GM18858 (cell line): ENCODE data around the gene MOB1B.
"Not testable (repeated sequence)": the region's sequence is repeated elsewhere in the genome, so short reads cannot be mapped to it uniquely, and the experiment has no call there.

Experiments used
- ATAC-seq: cut with Tn5 transposase; IDR thresholded peaks from one replicate; pipeline ENCODE4 v1.9.1; 2021; ENCODE audit not compliant: unreplicated experiment

Gene MOB1B

DNA sequence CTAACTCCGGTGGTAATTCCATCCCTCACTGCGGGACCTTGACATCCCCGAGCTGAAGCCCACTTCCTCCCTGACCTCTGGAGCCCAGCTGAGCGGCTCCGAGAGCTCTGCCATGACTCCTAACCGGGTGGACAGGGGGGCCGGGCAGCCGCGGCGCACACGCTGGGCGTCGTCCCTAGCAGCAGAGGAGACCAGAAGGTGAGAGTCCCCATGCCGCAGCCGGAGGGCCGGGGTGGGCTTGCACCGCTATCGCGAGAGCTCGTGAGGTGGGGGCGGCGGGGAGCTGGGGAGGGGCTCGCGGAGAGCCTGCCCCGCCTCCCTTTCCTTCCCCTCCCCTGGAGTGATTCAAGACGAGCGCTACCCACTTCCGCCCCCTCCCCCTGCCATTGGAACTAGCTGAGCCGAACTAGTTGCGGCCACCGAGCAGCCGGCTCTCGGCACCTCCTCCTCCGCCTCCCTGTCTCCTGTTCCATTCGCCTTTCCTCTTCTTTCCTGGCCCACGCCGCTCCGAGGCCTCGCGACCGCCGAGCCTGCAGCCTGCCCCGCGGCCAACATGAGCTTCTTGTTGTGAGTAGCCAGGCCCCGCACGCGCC, at the start of gene MOB1B:
MOB1B (plus strand) TSS at position 386 of the 593 bp plus-strand sequence; CDS start at position 554, 168 bp downstream.
- ATAC-seq, result peak; percentile 88

DNA sequence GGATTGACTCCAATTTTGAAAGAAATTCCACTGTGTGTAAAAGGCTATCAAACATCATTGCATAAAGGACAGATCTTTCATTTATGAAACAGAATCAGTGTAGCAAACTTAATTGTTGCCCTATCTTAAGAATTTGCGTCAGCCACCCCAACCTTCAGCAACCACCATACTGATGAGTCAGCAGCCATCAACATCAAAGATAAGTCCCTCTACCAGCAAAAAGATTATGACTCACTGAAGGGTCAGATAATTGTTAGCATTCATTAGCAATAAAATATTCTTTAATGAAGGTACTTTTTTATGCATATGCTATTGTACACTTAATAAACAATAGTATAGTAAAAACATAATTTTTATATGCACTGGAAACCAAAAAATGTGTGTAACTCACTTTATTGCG, 46.7 kb upstream of the MOB1B start:
- ATAC-seq, result no peak

DNA sequence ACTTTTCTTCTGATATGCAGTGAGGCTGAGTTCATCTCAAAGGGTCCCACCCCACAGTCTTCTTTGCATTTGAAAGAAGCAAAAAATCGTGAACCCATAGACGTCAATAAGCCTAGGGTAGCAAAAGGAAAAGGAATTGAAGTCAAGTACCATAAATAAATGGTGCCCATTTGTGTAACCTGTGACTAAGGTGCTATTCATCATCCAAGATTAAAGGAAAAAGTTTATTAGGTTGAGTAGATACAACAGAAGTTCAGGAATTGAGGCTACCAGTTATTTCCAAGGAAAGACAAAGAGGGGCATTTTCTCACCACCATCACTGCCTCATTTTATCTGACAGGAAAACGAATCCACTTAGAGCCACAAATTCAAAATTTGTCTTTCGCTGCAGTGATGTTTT, 43.7 kb upstream of the MOB1B start:
- no peak for ATAC-seq

DNA sequence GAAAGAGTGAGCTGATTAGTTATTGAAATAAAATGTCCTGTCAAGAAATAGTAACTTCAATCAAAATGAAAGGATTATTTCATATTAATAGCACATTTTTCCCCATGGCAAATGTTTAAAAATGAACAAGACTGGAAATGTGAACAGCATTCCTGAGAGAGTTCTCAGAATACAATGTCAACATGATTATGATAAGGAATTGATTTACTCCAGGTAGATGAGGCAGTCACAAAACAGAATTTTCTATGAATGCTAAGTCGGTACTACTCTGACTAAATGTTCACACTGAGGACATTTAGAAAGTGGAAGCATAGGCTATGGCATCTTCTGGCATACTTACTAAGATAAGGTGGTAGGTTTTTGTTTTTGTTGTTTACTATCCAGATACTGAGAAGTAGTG, 43.1 kb upstream of the MOB1B start:
- ATAC-seq, result no peak

DNA sequence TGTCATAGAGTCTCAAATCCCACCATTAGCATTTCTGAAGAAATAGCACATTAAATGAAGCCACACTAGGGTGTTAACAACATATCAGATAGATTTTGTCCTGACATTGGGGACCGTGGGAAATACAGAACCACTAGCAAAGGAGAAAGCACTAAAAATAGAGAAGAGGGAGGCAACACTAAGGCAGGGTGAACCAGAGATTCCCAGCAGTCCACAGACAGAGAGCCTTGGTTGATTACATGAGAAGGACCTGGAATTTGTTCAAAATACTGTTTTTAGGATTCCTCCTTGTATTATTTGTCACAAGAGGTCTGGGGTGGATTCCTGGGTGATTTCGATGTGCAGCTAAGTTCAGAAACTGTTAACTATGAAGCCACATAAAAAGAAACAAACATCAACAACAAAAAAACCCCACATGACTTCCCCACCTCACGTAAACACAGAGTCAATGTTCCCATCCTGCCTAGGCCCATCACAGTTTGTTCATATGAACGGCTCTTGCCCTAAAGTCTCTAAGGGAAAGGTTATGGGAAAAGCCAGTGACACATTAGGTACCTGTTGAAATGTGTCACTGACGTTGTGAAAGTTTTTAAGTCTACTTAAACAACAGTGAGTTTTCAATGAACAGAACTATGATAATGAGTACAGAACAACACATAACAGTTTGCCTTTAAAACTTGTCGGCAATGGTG, 38.9 kb upstream of the MOB1B start:
- peak; percentile 73 for ATAC-seq

DNA sequence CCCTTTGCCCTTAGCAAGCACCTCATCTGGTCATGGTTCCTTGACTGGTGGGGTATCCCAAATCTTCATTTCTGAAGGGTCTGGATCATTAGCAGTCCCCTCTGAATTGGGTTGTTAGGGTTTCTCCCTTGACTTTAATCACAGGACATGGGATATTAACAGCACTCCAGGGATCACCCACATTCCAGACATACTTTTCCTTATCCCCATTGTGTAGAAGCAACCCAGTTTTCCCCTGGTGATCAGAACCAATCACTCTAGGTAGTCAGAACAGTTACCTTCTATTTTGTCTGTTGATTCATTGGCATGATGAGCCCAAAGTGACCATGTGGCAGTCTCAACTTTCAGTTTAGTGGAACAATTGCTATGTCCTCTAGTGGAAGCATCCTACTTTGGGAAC, 33.4 kb upstream of the MOB1B start:
- no peak for ATAC-seq

DNA sequence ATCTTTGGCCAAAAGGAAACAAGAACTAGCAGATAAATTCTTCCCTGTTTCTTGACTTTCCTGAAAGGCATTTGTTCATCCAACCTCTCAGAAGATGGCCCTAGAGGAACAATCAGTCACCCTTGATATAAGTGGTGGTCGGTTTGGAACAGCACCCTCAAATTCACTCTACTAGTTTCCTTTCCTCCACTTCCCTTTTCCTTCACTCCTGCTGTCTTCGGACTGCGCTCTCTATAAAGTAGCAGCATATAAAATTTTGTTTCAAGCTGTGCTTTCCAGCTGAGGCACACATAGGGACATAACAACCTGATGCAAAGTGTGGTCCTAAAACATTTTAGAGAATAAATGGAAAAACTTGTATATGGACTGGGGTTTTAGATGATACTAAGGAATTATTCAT, 29.0 kb upstream of the MOB1B start:
- ATAC-seq, result no peak

DNA sequence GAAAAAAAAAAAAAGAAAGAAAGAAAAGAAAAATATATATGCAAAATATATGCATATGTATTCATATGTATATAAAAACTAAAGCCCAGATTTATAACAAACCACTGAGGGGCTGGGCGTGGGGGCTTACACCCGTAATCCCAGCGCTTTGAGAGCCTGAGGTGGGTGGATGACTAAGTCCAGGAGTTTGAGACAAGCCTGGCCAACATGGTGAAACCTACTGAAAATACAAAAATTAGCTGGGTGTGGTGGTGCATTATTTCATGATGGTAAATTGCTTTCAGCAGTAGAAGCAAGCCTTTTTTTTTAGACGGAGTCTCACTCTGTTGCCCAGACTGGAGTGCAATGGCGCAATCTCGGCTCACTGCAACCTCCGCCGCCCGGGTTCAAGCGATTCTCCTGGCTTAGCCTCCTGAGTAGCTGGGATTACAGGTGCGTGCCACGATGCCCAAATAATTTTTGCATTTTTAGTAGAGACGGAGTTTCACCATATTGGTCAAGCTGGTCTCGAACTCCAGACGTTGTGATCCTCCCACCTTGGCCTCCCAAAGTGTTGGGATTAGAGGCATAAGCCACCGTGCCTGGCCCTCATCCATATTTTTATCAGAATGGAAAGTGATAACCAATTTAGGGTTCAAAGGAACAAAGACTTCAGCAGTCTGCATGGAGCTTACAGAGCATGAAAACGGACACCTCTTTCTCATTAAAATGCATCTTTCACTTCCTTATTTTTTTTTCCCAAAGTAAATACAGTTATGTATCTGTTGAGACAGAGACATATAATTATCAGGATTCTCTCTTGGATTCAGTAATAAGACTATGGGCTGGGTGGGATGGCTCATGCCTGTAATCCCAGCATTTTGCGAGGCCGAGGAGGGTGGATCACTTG, 27.7 kb upstream of the MOB1B start:
- ATAC-seq, result peak; percentile 70

DNA sequence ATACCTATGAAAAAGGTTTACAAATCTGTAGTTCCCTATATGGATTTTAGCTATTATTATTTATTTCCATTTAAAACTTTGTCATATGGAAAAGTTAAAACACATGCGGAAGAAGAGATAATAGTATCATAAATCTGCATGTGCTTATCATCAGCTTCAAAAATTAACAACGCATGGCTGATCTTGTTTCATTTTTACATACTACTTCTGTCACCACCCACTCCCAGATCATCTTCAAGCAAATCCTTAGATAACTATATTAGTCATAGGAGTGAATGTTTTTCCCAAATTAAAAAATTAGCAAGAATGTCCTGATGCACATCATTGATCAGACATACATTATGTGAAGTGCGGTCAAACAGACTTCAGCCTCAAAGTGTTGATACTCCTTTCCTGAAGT, 24.6 kb upstream of the MOB1B start:
- ATAC-seq, result no peak

DNA sequence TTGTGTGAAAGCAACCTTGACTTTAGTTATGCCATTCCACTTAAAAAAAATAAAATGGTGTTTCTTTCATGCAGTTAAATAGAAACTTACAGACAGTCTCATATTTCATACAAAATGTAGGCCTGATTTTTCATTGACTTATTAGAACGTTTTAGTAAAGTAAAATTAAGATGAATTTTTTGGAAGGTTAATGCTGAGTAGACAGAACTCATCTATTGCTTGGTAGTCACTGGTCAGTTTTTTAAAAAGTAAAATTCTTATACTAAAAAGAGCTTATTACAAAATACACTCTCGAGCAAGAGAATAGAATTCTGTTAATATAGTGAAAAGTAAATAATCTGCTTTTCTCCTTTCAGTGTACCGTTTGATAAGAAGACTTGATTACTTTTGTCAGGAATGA, 21.4 kb upstream of the MOB1B start:
- no peak for ATAC-seq

DNA sequence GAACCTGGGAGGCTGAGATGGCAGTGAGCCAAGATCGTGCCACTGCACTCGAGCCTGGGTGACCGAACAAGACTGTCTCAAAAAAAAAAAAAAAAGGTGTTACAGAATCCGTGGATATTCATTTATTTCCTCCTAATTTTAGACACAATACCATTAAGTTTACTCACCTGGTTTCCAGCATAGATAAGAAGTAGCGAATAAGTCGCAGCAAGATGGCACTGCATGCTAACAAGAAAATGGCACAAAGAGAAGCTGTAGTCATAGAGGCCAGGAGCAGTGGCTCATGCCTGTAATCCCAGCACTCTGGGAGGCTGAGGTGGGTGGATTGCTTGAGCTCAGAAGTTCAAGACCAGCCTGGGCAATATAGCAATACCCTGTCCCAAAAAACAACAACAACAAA, 17.0 kb upstream of the MOB1B start:
- ATAC-seq, result no peak

DNA sequence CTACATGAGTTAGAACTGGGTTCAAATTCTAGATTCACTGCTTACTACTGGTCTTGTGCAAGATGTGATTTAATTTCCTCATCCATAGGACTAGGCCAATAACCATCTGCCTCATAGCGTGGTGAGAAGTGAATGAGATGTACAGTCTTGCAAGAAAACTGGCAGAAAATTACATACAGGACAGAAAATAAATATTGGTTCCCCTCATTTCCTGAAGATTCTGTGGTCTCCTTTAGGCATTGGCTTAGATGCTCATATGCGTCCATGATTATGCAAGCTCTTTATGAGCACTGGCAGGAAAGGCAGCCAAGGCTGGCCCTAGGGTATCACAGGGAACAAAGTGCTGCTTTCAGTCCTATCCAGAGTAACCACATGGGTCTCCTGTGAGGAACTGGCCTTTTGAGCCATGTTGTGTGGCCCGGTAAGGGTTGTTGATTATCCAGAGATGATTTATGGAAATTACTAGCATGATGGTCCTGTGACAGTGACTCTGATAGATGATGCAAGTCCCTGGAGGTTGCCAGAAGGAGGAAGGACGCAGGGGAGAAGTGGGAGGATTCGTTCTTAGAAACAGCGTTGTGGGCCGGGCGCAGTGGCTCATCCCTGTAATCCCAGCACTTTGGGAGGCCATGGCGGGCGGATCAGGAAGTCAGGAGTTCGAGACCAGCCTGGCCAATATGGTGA, 9.9 kb upstream of the MOB1B start:
- no peak for ATAC-seq

DNA sequence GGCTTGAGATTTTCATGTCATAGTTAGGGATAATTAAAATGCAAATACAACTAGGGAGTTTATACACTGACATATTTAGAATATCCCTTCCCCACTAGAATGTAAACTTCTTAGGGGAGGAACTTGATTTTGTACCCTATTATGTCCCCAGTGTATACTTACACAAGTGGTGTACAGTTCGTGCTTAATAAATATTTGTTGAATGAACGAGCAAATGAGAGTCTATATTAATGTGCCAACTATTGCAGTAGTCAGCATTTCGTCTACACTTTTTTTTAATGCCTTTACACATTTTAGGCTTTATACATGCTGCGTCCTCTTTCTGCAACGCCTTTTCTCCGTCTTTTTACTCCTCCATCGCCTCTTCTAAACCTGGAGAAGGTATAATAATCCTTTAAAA, 8.4 kb upstream of the MOB1B start:
- ATAC-seq, result no peak

DNA sequence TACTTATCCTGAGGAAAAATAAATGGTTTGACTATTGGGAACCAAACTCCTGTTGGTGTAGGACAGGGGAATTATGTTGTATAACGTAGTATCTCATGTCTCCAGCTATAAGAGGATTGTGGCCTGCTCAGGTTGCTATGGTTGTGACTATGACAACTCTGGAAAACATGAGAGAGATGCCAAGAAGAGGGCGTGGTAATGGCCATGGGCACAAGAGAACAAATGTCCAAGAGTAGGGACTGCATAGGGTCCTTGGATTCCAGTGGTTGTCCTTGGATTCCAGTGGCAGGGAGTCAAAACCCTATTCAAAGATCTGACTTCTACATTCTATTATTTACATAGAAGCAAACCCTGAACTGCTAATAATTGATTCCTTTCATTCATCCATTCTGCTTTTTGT, 6.8 kb upstream of the MOB1B start:
- no peak for ATAC-seq

DNA sequence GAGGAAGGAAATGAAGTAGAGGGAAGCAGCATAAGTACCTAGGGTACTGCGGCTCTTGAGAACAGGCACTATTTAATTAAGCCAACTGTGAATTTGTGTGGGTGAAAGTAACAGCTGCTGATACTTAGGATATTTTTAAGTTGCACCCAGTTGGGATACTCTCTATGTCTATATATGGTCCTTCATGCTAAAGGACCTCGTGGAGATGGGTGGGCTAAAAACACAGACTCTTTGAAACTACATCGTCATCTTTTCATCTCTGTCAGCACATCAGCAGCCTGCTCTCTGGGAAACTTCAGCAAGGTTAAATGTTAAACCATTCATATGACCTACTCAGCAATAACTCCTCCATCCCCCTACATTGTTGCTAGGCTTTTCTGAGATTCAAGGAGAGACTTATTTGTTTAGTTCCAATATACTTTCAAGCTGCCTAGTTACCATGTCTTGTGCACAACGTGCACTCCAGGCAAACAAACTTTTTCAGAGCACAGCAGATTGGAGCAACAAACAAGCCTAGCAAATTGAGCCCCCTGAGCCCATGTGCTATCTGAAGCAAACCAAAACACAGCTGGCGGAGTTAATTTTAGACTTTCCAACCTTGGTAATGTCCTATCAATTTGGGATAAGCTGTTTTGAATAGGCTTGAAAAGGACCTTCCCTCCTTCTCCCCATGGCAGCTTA, 6.2 kb upstream of the MOB1B start:
- ATAC-seq, result peak; percentile 46

DNA sequence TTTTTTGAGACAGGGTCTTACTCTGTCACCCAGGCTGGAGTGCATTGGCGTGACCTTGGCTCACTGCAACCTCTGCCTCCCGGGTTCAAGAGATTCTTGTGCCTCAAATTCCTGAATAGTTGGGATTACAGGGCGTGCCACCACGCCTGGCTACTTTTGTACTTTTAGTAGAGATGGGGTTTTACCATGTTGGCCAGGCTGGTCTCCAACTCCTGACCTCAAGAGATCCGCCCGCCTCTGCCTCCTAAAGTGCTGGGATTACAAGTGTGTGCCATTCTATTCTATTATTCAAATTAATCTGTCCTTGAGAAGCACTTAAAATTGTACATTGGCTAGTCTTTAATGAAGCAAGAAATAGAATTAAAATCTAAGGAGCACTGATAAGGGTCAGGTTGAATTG, 3.6 kb upstream of the MOB1B start:
- ATAC-seq, result not testable (repeated sequence)

DNA sequence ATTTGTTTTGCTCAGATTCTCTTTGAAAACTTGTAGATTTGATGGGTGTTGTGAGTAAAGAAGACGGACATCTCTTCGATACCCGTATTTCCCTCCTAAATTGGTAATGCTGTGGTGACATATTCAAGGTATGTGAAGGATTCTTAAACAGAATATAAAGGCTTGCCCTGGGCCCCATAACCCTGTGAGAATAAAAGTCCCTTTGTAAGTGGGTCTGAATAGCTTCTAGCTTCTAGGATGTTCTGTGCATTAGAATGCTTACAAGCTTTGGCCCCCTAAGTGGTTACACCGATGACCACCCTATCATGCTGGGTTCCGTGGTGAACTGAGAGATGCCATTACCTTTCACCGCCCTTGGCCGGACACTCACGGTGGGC, 574 bp upstream of the MOB1B start:
- ATAC-seq, result no peak

DNA sequence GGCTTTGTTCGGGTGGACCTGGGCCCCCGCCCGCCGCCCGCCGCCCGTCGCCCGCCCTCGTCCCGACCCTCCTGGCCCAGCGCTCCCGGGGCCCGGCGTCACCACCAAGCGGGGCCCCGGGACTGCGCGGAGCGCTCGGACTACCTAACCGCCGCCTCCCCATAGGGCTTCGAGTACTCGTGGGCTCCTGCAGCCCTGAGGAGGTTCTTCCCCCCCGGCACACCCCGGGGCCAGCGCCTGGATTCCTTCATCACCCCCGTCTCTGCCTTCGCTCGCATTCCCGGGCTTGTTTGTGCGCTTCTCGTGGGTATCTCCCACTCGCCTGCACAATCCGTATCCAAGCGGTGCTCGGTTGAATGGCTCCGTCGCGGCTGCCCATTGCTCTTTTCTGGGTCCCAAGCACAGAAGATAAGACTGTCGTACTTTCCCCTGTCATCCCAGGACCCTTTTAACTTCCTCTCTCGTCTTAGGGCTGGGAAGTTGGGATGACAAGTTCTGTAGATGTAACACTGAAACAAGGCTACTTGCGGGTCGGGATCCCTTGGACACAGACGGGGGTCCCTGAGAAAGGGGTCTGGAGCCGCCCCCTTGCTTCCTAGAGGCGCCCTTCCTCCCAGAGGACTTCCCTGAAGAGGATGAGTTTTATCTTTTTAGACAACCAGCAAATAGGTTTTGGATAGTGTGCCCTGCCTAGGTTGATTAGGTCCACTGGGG, 565 bp downstream of the MOB1B start:
- ATAC-seq, result peak; percentile 29

DNA sequence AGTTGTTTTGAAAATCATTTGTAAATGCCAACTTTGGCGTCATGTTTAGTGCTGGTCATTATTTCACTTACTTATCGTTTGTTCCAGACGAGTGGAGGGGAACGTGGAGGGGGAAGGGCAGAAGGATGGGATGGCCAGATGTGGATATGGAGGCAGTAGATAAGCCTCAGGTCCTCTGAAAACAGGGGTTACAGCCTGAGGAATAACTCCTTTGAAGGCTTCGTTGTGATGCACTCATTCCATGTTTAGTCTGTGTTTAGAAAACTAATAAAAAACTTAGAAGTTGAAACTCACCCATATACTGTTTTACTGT, 1.1 kb downstream of the MOB1B start:
- no peak for ATAC-seq

DNA sequence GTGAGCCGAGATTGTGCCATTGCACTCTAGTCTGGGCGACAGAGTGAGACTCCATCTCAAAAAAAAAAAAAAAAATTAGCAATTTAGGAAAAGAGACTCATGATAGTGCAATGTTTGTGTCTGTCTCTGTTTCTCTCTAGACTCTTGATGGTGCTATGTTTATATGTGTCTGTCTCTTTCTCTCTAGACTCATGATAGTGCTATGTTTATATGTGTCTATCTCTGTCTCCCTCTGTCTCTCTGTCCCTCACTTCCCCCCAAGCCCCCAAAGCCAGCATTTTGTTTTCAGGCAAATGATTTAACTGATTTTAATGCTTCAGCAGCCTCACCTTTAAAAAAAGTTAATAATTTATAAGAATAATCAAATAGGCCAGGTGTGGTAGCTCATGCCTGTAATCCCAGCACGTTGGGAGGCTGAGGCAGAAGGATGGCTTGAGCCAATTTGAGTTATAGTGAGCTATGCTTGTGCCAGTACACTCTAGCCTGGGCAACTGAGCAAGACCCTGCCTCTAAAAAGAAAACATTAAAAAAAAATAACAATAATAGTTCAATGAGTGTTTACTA, 6.9 kb downstream of the MOB1B start:
- no peak for ATAC-seq
